Stimulated activated CD8-positive, alpha-beta memory T cell treated with anti-CD3 and anti-CD28 coated beads, Interleukin-12 subunit alpha, Interleukin-12 subunit beta, amount 100 ng/mL, for 1 hour (primary cell): ENCODE measurements around the gene MCIDAS.

Source experiments
- DNase-seq: peaks from one replicate; pipeline ENCODE4 v3.0.0-alpha.2; 2020; ENCODE audit warnings: low read depth

MCIDAS gene

GRCh38 chr5:55222092-55222984 is 4.8 kb downstream of the MCIDAS start:
- DNase-seq: no peak

GRCh38 chr5:55220433-55221185 is 6.5 kb downstream of the MCIDAS start:
- no peak for DNase-seq

GRCh38 chr5:55219770-55220169 is 7.3 kb downstream of the MCIDAS start:
- no peak for DNase-seq

- DNase-seq: no peak
Measured at GRCh38 chr5:55218967-55219366, 8.1 kb downstream of the MCIDAS start.

- DNase-seq: no peak
Measured at GRCh38 chr5:55211184-55211874, 15.8 kb downstream of the MCIDAS start.

GRCh38 chr5:55205001-55205400 is 22.1 kb downstream of the MCIDAS start:
- no peak for DNase-seq

GRCh38 chr5:55191165-55191564 is 36.0 kb downstream of the MCIDAS start:
- no peak for DNase-seq

GRCh38 chr5:55188656-55189540 is 38.2 kb downstream of the MCIDAS start:
- no peak for DNase-seq

- no peak for DNase-seq
Measured at GRCh38 chr5:55187370-55187769, 39.7 kb downstream of the MCIDAS start.

GRCh38 chr5:55180016-55180415 is 47.1 kb downstream of the MCIDAS start:
- DNase-seq: no peak

GRCh38 chr5:55177078-55177477 is 50.0 kb downstream of the MCIDAS start:
- DNase-seq: no peak

- DNase-seq: no peak
Measured at GRCh38 chr5:55176176-55176818, 50.8 kb downstream of the MCIDAS start.

GRCh38 chr5:55175781-55176175 is 51.3 kb downstream of the MCIDAS start:
- DNase-seq: no peak

GRCh38 chr5:55173687-55174230 is 53.4 kb downstream of the MCIDAS start:
- DNase-seq: no peak

- peak; percentile 51 for DNase-seq
Measured at GRCh38 chr5:55172937-55173686, 54.0 kb downstream of the MCIDAS start, which contains the start of gene CDC20B. Gene CDC20B (minus strand): TSS chr5:55173177. CDS start chr5:55173000, 177 bp downstream.

- peak; percentile 50 for DNase-seq
Measured at GRCh38 chr5:55172051-55172899, 54.8 kb downstream of the MCIDAS start.

- no peak for DNase-seq
Measured at GRCh38 chr5:55171471-55171870, 55.6 kb downstream of the MCIDAS start.
